H4 (cell line): ENCODE results near the gene ZCWPW1. TPM values are rescaled to one million over a fixed set of nuclear protein-coding genes. Genes with fewer than 3 reads are reported as not detected.
"Not testable (repeated sequence)": the region's sequence is repeated elsewhere in the genome, so short reads cannot be mapped to it uniquely, and the experiment has no call there.

Experiments used
- DNase-seq: peaks from one replicate; pipeline ENCODE4 v3.0.0-alpha.2; 2015; ENCODE audit warnings: low spot score
- total RNA-seq: library from RNA; depleted of rRNA; stranded (reverse); fragments of >200 nt; shearing (Covaris generic); gene quantifications from 2 replicates; pipeline ENCODE4 v1.2.3, GENCODE V29; 2014

Gene ZCWPW1
- total RNA-seq, 1 experiment from 2014 or later, result 1.9 TPM

DNA sequence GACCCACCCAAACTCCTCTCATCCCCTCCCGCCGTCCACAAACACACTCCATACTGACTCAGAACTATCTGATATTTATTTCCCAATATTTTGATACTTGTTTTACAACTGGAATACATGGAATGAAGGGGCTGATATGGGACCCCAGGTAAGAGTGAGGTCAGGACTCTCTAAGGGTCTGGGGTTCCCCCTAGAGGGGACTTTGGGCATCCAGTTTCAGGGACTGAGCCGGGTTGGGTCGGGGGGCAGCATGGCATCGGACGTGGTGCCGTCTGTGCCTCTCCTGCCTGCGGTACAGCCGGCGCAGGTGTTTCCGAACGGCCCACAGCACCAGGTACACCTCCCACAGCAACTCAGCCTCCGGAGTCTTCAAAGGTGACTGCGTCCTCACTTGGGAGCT, 28.1 kb upstream of the ZCWPW1 start:
- DNase-seq, result no peak

DNA sequence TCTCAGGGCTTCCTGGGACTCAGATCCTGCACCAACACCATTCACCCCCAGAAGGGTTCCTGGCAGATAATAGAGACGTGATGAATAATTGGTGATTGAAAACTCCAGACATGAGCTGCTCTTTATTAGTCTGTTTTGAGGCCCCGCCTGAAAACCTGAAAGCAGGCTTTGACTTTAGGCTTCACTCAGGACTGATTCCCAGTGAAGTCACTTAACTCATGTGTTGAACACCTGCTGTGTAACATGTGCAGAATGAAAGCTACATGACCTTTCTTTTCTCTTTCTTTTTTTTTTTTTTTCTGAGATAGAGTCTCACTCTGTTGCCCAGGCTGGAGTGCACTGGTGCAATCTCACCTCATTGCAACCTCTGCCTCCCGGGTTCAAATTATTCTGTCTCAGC, 26.7 kb upstream of the ZCWPW1 start:
- DNase-seq, result no peak

DNA sequence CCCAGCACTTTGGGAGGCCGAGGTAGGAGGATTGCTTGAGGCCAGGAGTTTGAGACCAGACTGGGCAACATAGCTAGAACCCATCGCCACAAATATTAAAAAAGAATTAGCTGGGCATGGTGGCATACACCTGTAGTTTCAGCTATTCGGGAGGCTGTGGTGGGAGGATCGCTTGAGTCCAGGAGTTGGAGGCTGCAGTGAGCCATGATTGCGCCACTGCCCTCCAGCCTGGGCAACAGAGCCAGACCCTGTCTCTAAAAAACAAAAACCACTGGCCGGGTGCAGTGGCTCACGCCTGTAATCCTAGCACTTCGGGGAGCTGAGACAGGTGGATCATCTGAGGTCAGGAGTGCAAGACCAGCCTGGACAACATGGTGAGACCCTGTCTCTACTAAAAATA, 25.4 kb upstream of the ZCWPW1 start:
- DNase-seq, result not testable (repeated sequence)

DNA sequence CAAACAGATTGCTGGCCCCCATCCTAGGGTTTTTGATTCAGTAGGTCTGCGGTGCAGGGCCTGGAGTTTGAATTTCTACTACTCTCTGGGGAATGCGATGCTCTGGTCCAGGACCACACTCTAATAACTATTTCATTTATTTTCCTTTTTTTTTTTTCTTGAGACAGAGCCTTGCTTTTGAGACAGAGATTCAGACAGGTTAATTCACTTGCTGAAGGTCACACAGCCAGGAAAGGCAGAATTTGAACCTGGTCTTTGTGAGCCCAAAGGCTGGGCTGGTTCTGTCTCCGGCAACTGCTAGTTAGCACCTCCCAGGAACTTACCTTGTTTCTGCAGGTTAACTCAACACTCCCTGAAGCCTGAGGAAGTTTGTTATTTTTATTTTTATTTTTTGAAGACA, 24.0 kb upstream of the ZCWPW1 start:
- no peak for DNase-seq

DNA sequence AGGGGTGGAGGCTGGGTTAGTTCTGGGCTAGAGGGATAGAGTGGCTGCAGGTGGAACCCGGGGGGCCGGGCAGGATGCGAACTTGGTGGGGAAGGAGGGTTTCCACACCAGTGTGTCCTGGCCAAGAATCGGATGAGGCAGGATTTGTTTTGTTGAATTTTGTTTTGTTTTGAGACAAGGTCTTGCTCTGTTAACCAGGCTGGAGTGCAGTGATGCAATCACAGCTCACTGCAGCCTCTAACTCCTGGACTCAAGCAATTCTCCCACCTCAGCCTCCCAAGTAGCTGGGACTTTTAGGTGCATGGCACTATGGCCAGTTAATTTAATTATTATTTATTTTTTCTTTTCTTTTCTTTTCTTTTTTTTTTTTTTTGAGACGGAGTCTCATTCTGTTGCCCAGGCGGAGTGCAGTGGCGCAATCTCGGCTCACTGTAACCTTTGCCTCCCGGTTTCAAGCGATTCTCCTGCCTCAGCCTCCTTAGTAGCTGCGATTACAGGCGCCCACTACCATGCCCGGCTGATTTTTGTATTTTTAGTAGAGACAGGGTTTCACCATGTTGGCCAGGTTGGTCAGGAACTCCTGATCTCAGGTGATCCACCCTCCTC, 20.8 kb upstream of the ZCWPW1 start:
- DNase-seq, result peak; percentile 1

DNA sequence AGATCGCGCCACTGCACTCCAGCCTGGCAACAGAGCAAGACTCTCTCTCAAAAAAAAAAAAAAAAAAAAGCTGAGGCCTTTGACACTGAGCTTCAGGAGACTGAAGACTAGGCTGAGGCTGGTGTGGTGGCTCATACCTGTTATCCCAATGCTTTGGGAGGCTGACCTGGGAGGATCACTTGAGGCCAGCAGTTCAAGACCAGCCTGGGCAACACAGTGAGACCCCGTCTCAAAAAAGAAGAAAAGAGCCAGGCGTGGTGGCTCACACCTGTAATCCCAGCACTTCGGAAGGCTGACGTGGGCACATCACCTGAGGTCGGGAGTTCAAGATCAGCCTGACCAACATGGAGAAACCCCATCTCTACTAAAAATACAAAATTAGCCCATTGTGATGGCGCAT, 18.9 kb upstream of the ZCWPW1 start:
- DNase-seq, result not testable (repeated sequence)

DNA sequence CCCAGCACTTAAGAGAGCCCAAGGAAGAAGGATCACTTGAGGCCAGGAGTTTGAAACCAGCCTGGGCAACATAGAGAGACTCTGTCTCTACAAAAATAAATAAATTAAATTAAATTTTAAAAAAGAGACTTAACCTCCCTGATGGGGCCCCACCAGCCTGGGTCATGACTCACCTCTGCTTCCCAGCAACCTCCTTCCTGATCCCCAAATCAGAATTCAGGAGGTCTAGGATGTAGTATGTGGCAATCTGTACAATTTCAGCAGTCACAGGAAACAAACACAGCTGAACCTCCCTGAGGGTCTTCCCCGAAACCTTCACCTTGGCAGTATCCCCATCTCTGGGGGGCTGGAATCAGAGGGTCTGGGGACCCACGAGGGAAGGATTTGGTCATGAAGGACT, 17.5 kb upstream of the ZCWPW1 start:
- DNase-seq, result no peak

DNA sequence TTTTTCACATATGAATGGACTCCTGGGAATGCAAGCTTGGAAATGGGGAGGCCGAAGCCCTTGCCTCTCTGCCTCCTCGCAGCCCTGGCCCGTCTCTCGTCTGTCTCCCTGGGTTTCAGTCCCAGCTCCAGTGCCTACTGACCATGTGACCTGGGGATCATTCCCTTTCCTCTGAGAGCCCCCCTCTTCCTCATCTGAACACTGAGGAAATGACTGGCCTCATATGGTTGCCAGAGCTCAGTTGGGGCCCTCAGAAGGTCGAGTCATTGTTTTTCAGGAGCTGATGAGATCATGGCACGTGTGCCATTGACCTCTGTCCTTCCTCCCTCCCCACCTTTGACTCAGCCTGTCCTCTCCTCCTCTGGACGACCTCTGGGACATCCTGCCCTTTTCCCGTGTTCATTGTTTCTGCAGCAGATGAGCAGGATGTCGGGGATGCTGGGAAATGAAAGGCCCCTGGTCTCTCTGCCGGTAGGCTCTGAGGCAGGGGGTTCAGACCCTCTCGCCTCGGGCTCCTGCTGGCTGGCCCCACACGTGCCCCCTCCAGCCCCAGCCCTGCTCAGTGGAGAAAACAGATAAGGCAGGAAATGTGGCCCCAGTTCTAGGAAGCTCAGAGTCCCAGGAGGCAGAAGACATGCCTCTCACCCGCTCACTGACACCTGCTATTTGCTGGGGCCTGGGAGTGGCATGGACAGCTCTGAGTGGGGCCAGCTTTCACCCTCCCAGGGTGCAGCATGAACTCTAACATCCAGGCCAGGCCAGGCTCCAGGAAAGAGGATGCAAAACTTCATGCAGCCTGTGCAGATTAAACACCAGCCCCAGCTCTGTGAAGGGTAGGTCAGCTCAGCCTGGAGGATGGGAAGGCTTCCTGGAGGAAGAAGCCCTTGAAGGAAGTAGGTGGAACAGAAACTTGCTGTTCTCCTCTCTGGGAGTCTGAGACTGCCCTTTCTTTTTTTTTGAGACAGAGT, 16.1 kb upstream of the ZCWPW1 start:
- no peak for DNase-seq

DNA sequence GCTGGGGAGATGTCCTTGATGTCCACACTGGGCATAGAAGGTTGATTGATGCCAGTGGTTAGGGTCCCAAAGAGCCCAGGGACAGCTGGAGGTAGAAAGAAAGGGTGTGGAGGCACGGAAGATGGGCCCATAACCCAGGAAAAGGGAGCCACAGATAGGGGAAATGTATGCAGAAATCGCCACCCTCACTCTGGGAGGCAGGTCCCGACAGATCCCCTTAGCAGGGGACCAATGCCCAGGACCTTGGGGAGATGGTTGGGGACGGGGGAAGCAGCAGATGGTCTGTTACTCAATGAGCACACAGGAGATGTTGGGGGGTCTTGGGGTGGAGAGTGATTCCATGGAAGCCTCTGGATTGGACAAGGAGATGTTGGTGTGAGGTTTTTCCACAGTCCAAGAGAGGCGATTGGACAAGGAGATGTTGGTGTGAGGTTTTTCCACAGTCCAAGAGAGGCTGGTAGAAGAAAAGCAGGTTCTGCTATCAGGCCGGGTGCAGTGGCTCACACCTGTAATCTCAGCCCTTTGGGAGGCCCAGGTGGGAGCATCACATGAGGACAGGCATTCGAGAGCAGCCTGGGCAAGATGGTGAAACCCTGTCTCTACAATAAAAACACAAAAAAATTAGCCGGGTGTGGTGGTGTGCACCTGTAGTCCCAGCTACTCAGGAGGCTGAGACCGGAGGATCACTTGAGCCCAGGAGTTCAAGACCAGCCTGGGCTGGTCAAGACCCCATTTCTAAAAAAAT, 14.8 kb upstream of the ZCWPW1 start:
- no peak for DNase-seq

DNA sequence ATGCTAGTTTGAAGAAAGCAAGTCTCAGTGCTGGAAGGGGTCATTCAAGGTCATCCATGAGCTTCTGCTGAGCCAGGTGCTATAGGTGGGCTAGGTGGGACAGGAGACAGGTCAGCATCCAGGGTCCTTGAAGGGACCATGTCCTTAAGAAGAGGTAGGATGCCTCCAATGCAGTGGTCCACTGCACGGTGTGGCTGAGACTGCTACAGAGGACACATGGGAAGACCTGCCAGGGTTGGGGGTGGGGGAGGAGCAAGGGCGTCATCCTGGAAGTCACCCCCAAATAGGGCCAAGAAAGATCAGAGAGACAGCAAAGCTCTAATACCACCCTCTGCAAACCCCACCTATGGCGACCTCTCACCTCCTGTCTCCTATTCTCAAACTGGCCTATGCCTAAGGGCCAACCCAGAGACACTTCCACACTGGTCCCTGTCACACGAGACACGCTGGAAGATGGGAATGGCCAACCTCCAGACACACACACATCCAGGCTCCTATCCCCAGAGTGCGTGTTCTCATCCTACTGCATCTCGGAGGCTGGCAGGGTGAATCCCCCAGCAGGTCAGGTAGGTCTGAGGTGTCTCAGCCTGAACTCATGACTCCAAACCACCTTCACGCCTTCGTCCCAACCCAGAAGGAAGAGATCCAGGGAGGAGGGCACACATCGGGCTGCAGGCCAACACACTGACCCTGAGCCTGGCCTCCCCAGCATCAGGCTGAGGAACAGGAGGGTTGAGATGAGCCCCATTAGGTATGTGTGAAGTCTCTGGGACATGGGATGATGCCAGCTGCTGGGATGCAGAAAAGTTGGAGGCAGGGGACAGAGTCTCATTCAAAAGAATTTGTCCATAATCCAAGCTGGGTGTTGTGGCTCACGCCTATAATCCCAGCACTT, 13.4 kb upstream of the ZCWPW1 start:
- no peak for DNase-seq

DNA sequence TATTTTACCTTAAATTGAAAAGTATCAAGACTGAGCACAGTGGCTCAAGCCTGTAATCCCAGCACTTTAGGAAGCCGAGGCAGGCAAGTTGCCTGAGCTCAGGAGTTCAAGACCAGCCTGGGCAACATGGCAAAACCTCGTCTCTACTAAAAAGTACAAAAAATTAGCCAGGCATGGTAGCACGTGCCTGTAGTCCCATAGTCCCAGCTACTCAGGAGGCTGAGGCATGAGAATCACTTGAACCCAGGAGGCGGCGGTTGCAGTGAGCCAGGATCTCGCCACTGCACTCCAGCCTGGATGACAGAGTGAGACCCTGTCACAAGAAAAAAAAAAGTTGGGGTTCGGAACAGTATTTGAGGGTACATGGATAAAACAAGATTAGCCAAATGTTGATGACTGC, 10.7 kb upstream of the ZCWPW1 start:
- not testable (repeated sequence) for DNase-seq

DNA sequence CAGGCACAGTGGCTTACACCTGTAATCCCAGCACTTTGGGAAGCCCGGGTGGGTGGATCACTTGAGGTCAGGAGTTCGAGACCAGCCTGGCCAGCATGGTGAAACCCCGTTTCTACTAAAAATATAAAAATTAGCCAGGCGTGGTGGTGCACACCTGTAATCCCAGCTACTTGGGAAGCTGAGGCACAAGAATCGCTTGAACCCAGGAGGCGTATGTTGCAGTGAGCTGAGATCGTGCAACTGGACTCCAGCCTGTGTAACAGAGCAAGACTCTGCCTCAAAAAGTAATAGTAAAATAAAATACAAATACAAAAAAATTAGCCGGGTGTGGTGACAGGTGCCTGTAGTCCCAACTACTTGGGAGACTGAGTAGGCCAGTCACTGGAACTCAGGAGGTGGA, 10.2 kb upstream of the ZCWPW1 start:
- not testable (repeated sequence) for DNase-seq

DNA sequence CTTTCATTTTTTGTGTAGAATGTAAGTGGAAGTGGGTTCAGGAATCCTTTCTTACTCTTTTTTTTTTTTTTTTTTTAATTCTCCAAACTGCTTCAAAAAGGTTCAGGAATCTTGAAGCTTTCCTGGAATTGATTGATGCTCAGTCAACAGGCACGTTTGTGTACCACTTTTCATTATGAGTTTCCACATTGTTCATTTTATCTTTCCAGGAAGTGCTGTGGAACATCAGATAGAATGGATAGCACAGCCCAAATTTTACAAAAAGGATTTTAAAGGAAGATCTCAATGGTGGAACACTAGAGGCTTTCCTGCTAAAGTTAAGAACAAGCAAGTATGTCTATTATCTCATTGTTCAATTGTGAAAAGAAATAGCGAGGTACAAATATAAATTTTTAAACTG, 9.7 kb upstream of the ZCWPW1 start:
- no peak for DNase-seq

DNA sequence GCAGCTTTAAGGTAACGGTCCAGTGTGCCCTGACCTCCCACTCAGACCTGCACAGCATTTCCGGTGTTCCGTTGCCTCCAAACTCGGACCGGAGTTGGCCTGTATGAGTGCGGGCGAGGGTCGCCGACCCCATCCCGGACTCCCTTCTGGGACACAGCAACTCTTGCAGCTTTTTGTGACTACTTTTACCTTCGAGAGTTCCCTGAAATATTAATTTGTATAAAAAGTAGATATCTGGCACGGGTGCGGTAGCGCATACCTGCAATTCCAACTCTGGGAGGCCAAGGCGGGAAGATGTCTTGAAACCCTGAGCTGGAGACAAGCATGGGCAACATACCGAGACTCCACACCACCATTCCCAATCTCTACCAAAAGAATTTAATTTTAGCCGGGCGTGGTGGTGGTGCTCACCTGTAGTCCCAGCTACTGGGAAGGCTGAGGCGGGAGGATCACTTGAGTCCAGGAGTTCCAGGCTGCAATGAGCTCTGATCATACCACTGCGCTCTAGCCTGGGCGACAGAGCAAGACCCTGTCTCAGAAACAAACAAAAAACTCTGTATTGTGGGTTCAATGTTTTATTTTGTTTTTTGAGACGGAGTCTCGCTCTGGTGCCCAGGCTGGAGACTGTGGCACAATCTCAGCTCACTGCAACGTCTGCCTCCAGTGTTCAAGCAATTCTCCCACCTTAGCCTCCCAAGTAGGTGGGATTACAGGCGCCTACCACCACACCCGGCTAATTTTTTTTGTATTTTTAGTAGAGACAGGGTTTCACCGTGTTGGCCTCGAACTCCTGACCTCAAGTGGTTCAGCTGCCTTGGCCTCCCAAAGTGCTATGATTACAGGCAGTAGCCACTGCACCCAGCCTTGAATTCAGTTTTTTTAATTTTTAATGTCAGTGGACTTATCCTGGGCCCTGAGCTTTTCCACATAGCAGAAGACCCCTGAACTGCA, 8.9 kb upstream of the ZCWPW1 start:
- no peak for DNase-seq

DNA sequence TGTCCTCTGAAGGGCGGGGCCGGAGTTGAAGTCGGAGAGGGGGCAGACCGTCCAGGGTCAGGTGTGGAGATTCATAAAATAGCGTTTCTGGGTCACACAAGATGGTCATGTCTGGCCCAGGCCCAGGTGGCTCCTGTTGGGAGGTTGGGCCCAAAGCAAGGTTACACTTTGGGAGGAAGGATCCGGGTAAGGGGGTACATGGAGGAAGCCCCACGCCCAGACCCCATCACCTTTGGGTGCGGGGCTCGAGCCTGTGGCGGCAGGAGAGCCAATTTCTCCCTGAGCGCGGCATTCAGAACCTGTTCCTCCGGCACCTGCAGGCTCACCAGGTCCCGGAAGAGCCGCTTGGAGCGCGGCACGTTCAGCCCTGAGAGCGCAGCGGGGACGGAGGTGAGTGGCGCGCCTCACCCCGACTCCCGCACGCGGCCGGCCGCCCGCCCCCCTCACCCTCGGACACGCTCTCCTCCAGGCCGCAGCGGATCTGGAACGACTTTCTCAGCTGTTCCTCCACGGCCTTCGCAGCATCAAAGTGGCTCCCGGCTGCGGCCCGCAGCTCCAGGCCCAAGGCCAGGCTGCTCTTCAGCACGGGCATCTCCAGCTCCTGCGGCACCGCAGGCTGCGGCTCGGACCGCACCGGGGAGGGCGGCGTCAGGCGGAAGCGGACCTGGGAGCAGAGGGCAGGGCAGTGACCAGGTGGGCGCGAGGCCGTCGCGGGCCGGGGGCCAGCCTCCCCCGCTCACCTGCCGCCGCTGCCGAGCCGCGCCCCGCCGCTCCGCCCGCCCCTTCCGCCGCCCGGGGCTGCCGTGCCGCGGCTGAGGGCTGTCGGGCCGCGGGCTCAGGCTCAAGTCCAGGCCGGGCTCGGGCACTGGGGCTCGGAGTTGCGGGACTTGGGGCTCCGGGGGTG, 7.2 kb upstream of the ZCWPW1 start:
- no peak for DNase-seq

DNA sequence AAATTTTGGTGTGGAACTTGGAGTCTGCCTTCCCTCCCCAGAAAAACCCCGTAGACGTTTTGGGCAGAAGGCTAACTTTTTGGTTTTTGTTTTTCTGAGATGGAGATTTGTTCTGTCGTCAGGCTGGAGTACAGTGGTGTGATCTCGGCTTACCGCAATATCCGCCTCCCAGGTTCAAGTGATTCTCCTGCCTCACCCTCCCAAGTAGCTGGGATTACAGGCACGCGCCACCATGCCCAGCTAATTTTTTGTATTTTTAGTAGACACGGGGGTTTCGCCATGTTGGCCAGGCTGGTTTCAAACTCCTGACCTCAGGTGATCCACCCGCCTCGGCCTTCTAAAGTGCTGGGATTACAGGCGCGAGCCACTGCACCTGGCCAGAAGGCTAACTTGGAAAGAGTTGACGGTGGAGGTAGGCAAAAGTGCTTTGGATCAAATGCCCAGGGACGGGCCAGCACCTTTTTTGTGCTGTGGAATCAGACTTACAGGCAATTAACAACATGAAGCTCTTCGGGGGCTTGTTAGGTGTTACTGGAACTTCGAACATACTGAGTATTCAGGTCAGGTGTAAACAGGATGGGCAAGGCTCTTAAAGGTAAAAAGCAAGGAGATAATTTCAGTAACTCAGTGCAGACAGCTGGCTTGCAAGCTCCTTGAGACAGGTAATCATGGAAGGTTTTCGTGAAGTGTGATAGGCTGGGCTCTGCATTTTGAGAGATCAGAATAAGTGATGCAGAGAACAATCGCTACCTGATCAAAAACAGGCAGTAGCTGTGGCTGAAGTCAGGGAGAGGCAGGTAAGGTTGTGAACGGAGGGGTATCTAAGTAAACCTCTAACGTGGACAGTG, 6.0 kb upstream of the ZCWPW1 start:
- no peak for DNase-seq

DNA sequence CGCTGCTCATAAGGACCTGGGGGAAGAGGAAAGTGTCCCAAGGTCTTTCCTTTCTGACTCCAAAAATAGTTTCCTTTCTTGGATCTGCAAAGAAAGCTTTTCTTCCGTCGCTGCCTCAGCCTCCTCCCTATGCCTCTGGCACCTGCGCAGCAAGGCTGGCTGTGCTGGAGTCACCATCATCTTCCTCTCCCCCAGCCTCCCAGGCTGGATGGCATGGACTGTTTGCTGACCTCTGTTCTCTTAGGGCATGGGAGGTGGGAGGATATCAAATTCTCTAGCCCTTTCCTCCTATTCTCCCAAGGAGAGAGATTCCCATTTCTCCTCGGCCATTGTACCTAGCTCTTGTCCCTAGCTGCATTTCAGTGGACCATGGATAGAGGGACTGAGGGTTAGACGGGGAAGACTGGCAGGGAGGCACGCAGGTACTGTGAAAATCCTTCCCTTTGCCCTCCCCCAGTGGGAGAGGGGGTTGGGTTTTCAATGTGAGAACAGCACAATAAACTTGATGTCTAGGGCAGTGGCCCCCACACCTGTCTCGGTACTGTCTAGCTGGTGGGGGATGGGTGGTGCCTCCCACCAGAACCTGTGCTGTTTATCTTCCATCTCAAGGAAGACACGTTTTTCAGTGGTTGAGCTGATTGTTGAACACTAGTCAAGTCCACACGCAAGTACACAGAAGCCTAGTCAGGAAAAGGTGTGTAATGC, 5.2 kb upstream of the ZCWPW1 start:
- DNase-seq, result no peak

DNA sequence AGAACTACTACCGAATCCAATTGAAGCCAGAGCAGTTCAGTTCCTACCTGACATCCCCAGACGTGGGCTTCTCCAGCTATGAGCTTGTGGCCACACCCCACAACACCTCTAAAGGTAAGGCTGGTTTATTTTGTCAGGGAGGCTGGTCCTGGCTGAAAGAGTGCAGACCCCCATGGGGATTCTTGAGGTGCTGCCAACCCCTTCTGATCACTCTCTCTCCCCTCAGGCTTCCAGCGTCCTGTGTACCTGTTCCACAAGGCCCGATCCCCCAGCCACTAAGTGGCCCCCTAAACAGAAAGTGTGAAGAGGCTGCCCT, 4.7 kb upstream of the ZCWPW1 start:
- no peak for DNase-seq
